Endothelial cell of umbilical vein (primary cell): ENCODE results near the gene DLG5. TPM values are rescaled to one million over a fixed set of nuclear protein-coding genes. Genes with fewer than 3 reads are reported as not detected.

Source experiments
- BruUV-seq: library from RNA; stranded (reverse); fragments of 400-500 nt; replicated peaks from 2 replicates; lab custom pipeline; 2021; lab: Mats Ljungman, UMichigan
- CTCF ChIA-PET: fragments of 300-600, 350-600 bp; sonication (Branson Sonifier 250); formaldehyde crosslinking; loops from one replicate; lab custom pipeline; 2021; ENCODE audit warnings: antibody characterized with exemption, inconsistent platforms; lab: Charles Lee
- POLR2A ChIA-PET: fragments of 300-600, 350-600 bp; sonication (Branson Sonifier 250); formaldehyde crosslinking; loops from one replicate; lab custom pipeline; 2021; ENCODE audit warnings: antibody characterized with exemption, inconsistent platforms; lab: Charles Lee
- DNase-seq: peaks from one replicate; pipeline ENCODE4 v3.0.0-alpha.2; 2011; ENCODE audit warnings: low read depth, low spot score
- FAIRE-seq: peaks from 2 replicates; lab custom pipeline; 2011; peaks lifted over from hg19 to GRCh38; lab: Jason Lieb, UNC
- H2AFZ ChIP-seq: 2 replicates; pipeline ENCODE4 v1.6.0; 2012; ENCODE audit warnings: low read depth, low read length, control low read depth, inconsistent platforms
- H3K27ac ChIP-seq: 2 replicates; pipeline ENCODE4 v1.5.1; 2011; ENCODE audit warnings: low read depth, mild to moderate bottlenecking, control low read depth, low read length, moderate library complexity; ENCODE audit not compliant: insufficient read depth
- H3K27me3 ChIP-seq, 2 experiments: 2 replicates each; pipeline versions ENCODE4 v1.6.0 to v1.6.1; 2011; ENCODE audit warnings: low read length in 2 of 2, mixed read lengths in 1 of 2; ENCODE audit not compliant: control insufficient read depth in 2 of 2, insufficient read depth in 2 of 2
- H3K36me3 ChIP-seq, 2 experiments: 2 replicates in 1 of 2; 3 replicates in 1 of 2; pipeline ENCODE4 v1.5.1; 2011; ENCODE audit warnings: low read length in 2 of 2, mild to moderate bottlenecking in 1 of 2, moderate library complexity in 1 of 2; ENCODE audit not compliant: control insufficient read depth in 2 of 2, insufficient read depth in 2 of 2; ENCODE audit errors: extremely low read depth in 1 of 2
- H3K4me1 ChIP-seq: 3 replicates; pipeline ENCODE4 v1.5.1; 2011; ENCODE audit warnings: mild to moderate bottlenecking, low read length; ENCODE audit not compliant: control insufficient read depth, insufficient read depth; ENCODE audit errors: extremely low read depth
- H3K4me2 ChIP-seq: 2 replicates; pipeline ENCODE4 v1.6.1; 2011; ENCODE audit warnings: low read length, control low read depth, mixed read lengths; ENCODE audit not compliant: insufficient read depth
- H3K4me3 ChIP-seq, 3 experiments: fragments of 200-600 bp in 1 of 3; sonication (generic), shearing (Covaris generic) in 1 of 3; replicated peaks in 1 of 3; 2 replicates each; pipeline ENCODE4 v1.5.1; 2011 to 2016; ENCODE audit warnings: control low read depth in 3 of 3, low read length in 3 of 3, mild to moderate bottlenecking in 2 of 3, inconsistent platforms in 1 of 3, low read depth in 1 of 3, moderate library complexity in 1 of 3; ENCODE audit not compliant: insufficient read depth in 1 of 3
- H3K79me2 ChIP-seq: 2 replicates; pipeline ENCODE4 v1.6.0; 2012; ENCODE audit warnings: low read length, inconsistent platforms; ENCODE audit not compliant: control insufficient read depth, insufficient read depth
- H3K9ac ChIP-seq: replicated peaks from 2 replicates; pipeline ENCODE3; 2011; ENCODE audit warnings: low read length, control low read depth; ENCODE audit not compliant: insufficient read depth; ENCODE audit errors: extremely low read depth
- H3K9me1 ChIP-seq: replicated peaks from 3 replicates; pipeline ENCODE4 v1.6.0; 2011; ENCODE audit warnings: mild to moderate bottlenecking, low read length; ENCODE audit not compliant: control insufficient read depth, insufficient read depth; ENCODE audit errors: extremely low read depth
- H3K9me3 ChIP-seq: replicated peaks from 2 replicates; pipeline ENCODE4 v1.5.1; 2012; ENCODE audit warnings: low read length, inconsistent platforms; ENCODE audit not compliant: control insufficient read depth, insufficient read depth
- H4K20me1 ChIP-seq: replicated peaks from 2 replicates; pipeline ENCODE3; 2011; ENCODE audit warnings: mild to moderate bottlenecking, low read length; ENCODE audit not compliant: control insufficient read depth, insufficient read depth; ENCODE audit errors: extremely low read depth
- CTCF ChIP-seq, 2 donors: IDR thresholded peaks; 1 replicate in 1 of 2; 2 replicates in 1 of 2; pipeline ENCODE4 v1.5.1; 2011; ENCODE audit warnings: low read length in 2 of 2, mild to moderate bottlenecking in 2 of 2, moderate library complexity in 2 of 2, control low read depth in 1 of 2, inconsistent platforms in 1 of 2, low read depth in 1 of 2; ENCODE audit not compliant: insufficient read depth in 1 of 2; ENCODE audit errors: extremely low read depth in 1 of 2
- EZH2 ChIP-seq: IDR thresholded peaks from 2 replicates; pipeline ENCODE4 v1.6.1; 2012; ENCODE audit warnings: borderline replicate concordance, low read depth, mild to moderate bottlenecking, moderate library complexity, low read length, inconsistent platforms; ENCODE audit not compliant: severe bottlenecking
- FOS ChIP-seq: IDR thresholded peaks from 2 replicates; pipeline ENCODE4 v1.6.1; 2011; ENCODE audit warnings: mild to moderate bottlenecking, low read length, moderate library complexity, borderline replicate concordance; ENCODE audit not compliant: insufficient read depth
- GATA2 ChIP-seq: IDR thresholded peaks from 2 replicates; pipeline ENCODE4 v1.7.0; 2011; ENCODE audit warnings: low read depth, mild to moderate bottlenecking, moderate library complexity, mixed read lengths, low read length; ENCODE audit not compliant: insufficient read length, insufficient read depth
- JUN ChIP-seq: IDR thresholded peaks from 2 replicates; pipeline ENCODE4 v1.6.1; 2011; ENCODE audit warnings: borderline replicate concordance, low read depth; ENCODE audit not compliant: insufficient read length, insufficient read depth
- POLR2A ChIP-seq: IDR thresholded peaks from 2 replicates; pipeline ENCODE4 v1.6.1; 2012; ENCODE audit warnings: low read depth, mild to moderate bottlenecking, control low read depth, low read length
- dilution Hi-C: fragments of 300-500 bp; cut with MboI; formaldehyde crosslinking; loops from one replicate; pipeline ENCODE4 v1.15.0; 2019; ENCODE audit warnings: low sequenced_read_pairs; ENCODE audit not compliant: extremely low pct_ligation_motif_present
- intact Hi-C: fragments of 100-400 bp; cut with micrococcal nuclease; formaldehyde crosslinking; loops from one replicate; pipeline ENCODE4 v1.10.0; 2022
- polyA plus RNA-seq, 4 experiments: library from polyadenylated mRNA; depleted of rRNA in 3 of 4; stranded (reverse) in 3 of 4; unstranded in 1 of 4; fragments of >200 nt; gene quantifications; 2 replicates each; pipeline versions ENCODE4 v1.2.1 to v1.2.3, GENCODE V29; 2011 to 2012; ENCODE audit warnings: missing spikeins in 1 of 4
- total RNA-seq: library from RNA; stranded (reverse); gene quantifications from 2 replicates; pipeline ENCODE4 v1.2.3, GENCODE V29; 2021
- TF ChIP-seq, protein P1 (sequence below): IDR thresholded peaks from 2 replicates; pipeline ENCODE4 v1.6.1; 2011; ENCODE audit not compliant: insufficient read depth, insufficient read length

DLG5 gene
- total and polyA plus RNA-seq, 2 donors (not counting 3 experiments of a cell fraction or from before 2014, with no cell fraction given) = 12.3 to 24.9 TPM

GRCh38 chr10:77939561-77940001, 13.0 kb upstream of the DLG5 start:
- no peaks in the 10 kb centered on the region for H3K79me2 ChIP-seq
- no peak overlapping the region for H3K27ac ChIP-seq
- H3K27me3 ChIP-seq = peaks cover 0 to 2% of the 10 kb centered on the region in 2 experiments
- H3K4me2 ChIP-seq = no peak overlapping the region
- H3K4me3 ChIP-seq = no peak overlapping the region
- CTCF ChIA-PET = interaction anchor here (0.7 to 2.2 kb wide), 6 partner anchors 14 to 93 kb away, joined by 3 to 10 read pairs (median 3); no protein-coding TSS in a partner anchor
- peaks cover 6% of the 10 kb centered on the region for H3K4me1 ChIP-seq
- no peak overlapping the region for H3K9ac ChIP-seq
- no TSS peak for BruUV-seq
- dilution Hi-C loops = no loop called here
- H3K36me3 ChIP-seq = no peaks in the 10 kb centered on the region
- no peaks in the 10 kb centered on the region for H4K20me1 ChIP-seq
- no peaks in the 10 kb centered on the region for H3K9me1 ChIP-seq
- H3K9me3 ChIP-seq = no peaks in the 10 kb centered on the region
- no peak for TF ChIP-seq EZH2
- no peak for TF ChIP-seq JUN
- no peak for TF ChIP-seq GATA2
- TF ChIP-seq FOS = no peak
- TF ChIP-seq, protein P1, sequence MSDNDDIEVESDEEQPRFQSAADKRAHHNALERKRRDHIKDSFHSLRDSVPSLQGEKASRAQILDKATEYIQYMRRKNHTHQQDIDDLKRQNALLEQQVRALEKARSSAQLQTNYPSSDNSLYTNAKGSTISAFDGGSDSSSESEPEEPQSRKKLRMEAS = no peak
- no peak for TF ChIP-seq CTCF (IDR thresholded peaks at IDR 0.05; ENCODE audit: extremely low read depth in 1 of 2, insufficient read depth in 1 of 2, low read depth in 1 of 2, low read length in 2 of 2)
- TF ChIP-seq POLR2A = no peak
- DNase-seq (no peak), FAIRE-seq (no peak)
- H2AFZ ChIP-seq = no peak overlapping the region
- intact Hi-C loops = no loop called here
- POLR2A ChIA-PET = no interaction called here
